PC-3 (cell line): ENCODE results near the gene LY6G5C.

Source experiments
- EZH2 ChIP-seq: fragments of 300-600 bp; sonication (generic); IDR thresholded peaks from one replicate; pipeline ENCODE4 v1.6.1; 2017; ENCODE audit warnings: antibody characterized with exemption, mild to moderate bottlenecking, low read length; ENCODE audit not compliant: unreplicated experiment
- TF ChIP-seq, protein P1 (sequence below): fragments of 300-600 bp; sonication (generic); conservative IDR thresholded peaks from 2 replicates; pipeline ENCODE4 v1.5.1; 2017; ENCODE audit warnings: antibody characterized with exemption, low read depth, mild to moderate bottlenecking, low read length

DNA sequence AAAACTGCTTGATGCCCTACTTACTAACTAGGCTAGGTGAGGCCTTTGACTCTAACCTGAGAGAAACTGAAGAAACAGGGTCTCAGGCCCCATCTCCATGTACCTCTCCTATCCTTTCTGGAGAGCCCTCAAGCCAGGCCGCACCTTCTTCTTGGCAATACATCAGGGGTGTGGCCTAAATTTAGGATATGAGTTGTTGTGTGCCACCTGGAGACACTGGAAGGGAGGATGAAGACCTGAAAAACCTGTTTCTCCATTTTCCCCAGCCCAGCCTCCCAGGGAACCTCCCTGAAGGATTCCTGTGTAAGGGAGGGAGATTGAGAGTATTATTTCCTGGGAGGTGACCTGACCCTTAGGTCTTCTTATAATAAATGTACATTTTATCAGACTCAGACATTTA, 37.4 kb upstream of the LY6G5C start:
- TF ChIP-seq, protein P1, sequence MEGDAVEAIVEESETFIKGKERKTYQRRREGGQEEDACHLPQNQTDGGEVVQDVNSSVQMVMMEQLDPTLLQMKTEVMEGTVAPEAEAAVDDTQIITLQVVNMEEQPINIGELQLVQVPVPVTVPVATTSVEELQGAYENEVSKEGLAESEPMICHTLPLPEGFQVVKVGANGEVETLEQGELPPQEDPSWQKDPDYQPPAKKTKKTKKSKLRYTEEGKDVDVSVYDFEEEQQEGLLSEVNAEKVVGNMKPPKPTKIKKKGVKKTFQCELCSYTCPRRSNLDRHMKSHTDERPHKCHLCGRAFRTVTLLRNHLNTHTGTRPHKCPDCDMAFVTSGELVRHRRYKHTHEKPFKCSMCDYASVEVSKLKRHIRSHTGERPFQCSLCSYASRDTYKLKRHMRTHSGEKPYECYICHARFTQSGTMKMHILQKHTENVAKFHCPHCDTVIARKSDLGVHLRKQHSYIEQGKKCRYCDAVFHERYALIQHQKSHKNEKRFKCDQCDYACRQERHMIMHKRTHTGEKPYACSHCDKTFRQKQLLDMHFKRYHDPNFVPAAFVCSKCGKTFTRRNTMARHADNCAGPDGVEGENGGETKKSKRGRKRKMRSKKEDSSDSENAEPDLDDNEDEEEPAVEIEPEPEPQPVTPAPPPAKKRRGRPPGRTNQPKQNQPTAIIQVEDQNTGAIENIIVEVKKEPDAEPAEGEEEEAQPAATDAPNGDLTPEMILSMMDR = no peak
- no peak for TF ChIP-seq EZH2
